Lung (tissue), 12 donors: ENCODE results near the gene NKAIN2. TPM values are rescaled to one million over a fixed set of nuclear protein-coding genes. Genes with fewer than 3 reads are reported as not detected.

ENCODE experiments used
- ATAC-seq: fragments of 200-7000 bp; cut with Tn5 transposase; one replicate; pipeline ENCODE4 v1.9.1; 2020; ENCODE audit warnings: moderate number of reproducible peaks; ENCODE audit not compliant: insufficient read depth, low FRiP score
- DNase-seq, 3 donors: peaks; one replicate each; pipeline ENCODE4 v3.0.0-alpha.2; 2013 to 2017
- H3K27ac ChIP-seq, 2 donors: one replicate each; pipeline ENCODE4 v1.5.1; 2013; ENCODE audit warnings: mild to moderate bottlenecking in 2 of 2, moderate library complexity in 2 of 2, control low read depth in 1 of 2, inconsistent platforms in 1 of 2, low read depth in 1 of 2, low read length in 1 of 2
- H3K27me3 ChIP-seq, 3 donors: one replicate each; pipeline ENCODE4 v1.5.1; 2013; ENCODE audit warnings: low read length in 2 of 3; ENCODE audit not compliant: control insufficient read depth in 3 of 3, insufficient read depth in 3 of 3
- H3K36me3 ChIP-seq, 4 donors: one replicate each; pipeline ENCODE4 v1.5.1; 2013; ENCODE audit warnings: low read length in 4 of 4, mild to moderate bottlenecking in 1 of 4, moderate library complexity in 1 of 4; ENCODE audit not compliant: control insufficient read depth in 4 of 4, insufficient read depth in 4 of 4
- H3K4me1 ChIP-seq, 5 donors: one replicate each; pipeline ENCODE4 v1.5.1; 2013; ENCODE audit warnings: low read length in 5 of 5, mild to moderate bottlenecking in 2 of 5, moderate library complexity in 1 of 5; ENCODE audit not compliant: control insufficient read depth in 5 of 5, insufficient read depth in 5 of 5
- H3K4me3 ChIP-seq: one replicate; pipeline ENCODE4 v1.5.1; 2013; ENCODE audit warnings: mild to moderate bottlenecking, control low read depth, moderate library complexity
- H3K9ac ChIP-seq, 2 donors: one replicate each; pipeline ENCODE4 v1.5.1; 2013; ENCODE audit warnings: low read length in 2 of 2, control low read depth in 1 of 2; ENCODE audit not compliant: insufficient read depth in 1 of 2
- H3K9me3 ChIP-seq, 4 donors: one replicate each; pipeline ENCODE4 v1.5.1; 2013; ENCODE audit warnings: low read length in 3 of 4, mild to moderate bottlenecking in 1 of 4, moderate library complexity in 1 of 4; ENCODE audit not compliant: control insufficient read depth in 4 of 4, insufficient read depth in 3 of 4
- WGBS, 2 donors: extraction: QIAGEN DNeasy Blood & Tissue Kit; methylation state at CpG; one replicate each; pipeline ENCODE4 v1.1.7; 2013; 5-methylcytosine and 5-hydroxymethylcytosine counted together
- polyA plus RNA-seq, 2 donors: library from polyadenylated mRNA; stranded (reverse); fragments of 200-250 nt; gene quantifications; one replicate each; pipeline ENCODE4 v1.2.1, GENCODE V29; 2013
- total RNA-seq, 2 donors: library from RNA; depleted of rRNA in 1 of 2; stranded (reverse); fragments of >200 nt in 1 of 2; gene quantifications; one replicate each; pipeline ENCODE4 v1.2.1, GENCODE V29; 2014 to 2021
- TF ChIP-seq, protein P1 (sequence below): IDR thresholded peaks from 2 replicates; pipeline ENCODE4 v1.5.1; 2012; ENCODE audit warnings: mild to moderate bottlenecking; ENCODE audit errors: control extremely low read depth, extremely low read depth
- donor health status: control.
- donor health status: control.
- donor health status: Bipolar disorder and iron deficiency.
- donor health status: healthy.
- donor health status: DM: yes; HTN: yes; CAD: no.

The NKAIN2 gene
- total and polyA plus RNA-seq, 4 donors, result 0.01 to 4.4 TPM; not detected in 2

DNA sequence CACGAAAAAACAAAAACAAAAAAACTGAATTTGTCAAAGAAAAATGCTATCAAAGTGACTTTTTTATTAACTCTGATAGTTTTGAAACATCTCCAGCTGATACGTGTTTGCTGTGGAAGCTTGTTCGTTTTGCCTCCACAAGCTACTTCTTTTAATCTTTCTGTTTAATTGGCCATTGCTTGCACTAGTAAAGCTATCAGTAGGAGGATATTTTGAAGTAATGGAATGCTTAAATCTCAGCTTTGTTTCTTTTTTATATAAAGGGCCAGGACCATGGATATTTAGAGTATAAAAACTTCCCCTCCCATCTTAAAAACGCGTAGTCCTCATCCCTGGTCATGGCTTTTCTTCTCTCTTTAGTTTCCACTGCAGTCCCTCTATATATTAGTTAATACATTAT, 344.0 kb downstream of the NKAIN2 start:
- no peak overlapping the region for H3K27ac ChIP-seq
- peaks cover 0 to 28% (median 0%) of the 10 kb centered on the region in 5 donors for H3K4me1 ChIP-seq
- ATAC-seq (no peak), DNase-seq (peak in 2 of 3 donors; percentile 57 to 71)
- TF ChIP-seq, protein P1, sequence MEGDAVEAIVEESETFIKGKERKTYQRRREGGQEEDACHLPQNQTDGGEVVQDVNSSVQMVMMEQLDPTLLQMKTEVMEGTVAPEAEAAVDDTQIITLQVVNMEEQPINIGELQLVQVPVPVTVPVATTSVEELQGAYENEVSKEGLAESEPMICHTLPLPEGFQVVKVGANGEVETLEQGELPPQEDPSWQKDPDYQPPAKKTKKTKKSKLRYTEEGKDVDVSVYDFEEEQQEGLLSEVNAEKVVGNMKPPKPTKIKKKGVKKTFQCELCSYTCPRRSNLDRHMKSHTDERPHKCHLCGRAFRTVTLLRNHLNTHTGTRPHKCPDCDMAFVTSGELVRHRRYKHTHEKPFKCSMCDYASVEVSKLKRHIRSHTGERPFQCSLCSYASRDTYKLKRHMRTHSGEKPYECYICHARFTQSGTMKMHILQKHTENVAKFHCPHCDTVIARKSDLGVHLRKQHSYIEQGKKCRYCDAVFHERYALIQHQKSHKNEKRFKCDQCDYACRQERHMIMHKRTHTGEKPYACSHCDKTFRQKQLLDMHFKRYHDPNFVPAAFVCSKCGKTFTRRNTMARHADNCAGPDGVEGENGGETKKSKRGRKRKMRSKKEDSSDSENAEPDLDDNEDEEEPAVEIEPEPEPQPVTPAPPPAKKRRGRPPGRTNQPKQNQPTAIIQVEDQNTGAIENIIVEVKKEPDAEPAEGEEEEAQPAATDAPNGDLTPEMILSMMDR, result no peak
- 52 to 53% methylated on average over 5 of the region's 5 CpGs for WGBS, 2 donors
- H3K36me3 ChIP-seq, result no peaks in the 10 kb centered on the region
- H3K9ac ChIP-seq, result no peak overlapping the region
- H3K27me3 ChIP-seq, result no peaks in the 10 kb centered on the region
- no peak overlapping the region for H3K4me3 ChIP-seq
- H3K9me3 ChIP-seq, result no peaks in the 10 kb centered on the region

DNA sequence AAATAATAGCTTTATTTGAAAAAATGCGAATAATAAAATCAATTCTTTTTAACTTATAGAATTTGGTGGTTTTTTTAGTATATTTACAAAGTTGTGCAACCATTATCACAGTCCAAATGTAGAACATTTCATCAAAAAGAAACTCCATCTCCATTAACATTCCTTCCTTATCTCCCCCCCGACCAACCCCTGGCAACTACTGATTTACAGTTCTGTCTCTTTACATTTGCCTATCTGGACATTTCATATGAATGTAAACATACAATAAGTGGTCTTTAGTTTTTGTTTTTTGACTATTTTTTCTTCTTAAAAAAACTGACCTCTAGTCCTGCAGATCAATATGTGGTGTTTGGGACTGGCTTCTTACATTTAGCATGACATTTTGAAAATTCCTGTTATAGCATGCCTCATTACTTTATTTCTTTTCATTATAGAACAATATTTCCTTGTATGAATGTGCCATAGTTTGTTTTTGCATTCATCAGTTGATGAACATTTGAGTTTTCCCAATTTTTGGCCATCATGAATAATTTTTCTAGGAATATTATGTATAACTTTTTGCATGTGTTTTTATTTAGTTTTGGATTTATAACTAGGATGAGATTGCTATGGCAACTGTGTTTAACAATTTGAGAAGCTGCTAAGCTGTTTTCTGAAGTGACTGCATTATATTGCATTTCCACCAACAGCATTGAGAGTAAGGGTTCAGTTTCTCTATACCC, 344.7 kb downstream of the NKAIN2 start:
- peak in 2 of 3 donors; percentile 60 to 72 for DNase-seq
- peaks cover 0 to 23% (median 0%) of the 10 kb centered on the region in 5 donors for H3K4me1 ChIP-seq
- 45 to 75% methylated on average over 2 of the region's 2 CpGs for WGBS, 2 donors
- no peak overlapping the region for H3K27ac ChIP-seq
- no peak for ATAC-seq
- no peaks in the 10 kb centered on the region for H3K36me3 ChIP-seq
- H3K9ac ChIP-seq, result no peak overlapping the region
- H3K27me3 ChIP-seq, result no peaks in the 10 kb centered on the region
- H3K9me3 ChIP-seq, result no peaks in the 10 kb centered on the region
- TF ChIP-seq, protein P1, result no peak
- H3K4me3 ChIP-seq, result no peak overlapping the region

DNA sequence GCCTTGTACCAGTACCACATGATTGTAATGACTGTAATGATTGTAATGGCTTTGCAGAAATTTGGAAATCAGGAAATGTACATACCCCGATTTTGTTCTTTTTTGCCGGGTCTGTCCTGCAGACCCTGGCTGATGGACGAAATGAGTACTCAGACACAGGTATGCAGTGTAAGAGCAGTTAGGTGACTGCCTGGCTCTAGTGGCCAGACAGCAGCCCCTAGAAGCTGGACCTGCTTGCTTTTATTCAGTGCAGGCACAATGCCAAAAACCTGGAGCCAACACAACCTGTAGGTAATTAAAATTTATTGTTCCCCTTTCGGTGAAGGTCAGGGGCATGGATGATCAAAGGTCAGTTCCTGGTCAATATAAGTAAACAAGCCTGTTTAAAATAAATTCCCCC, 346.0 kb downstream of the NKAIN2 start:
- Histone ChIP-seq H3K9me3 (no peaks in the 10 kb centered on the region), H3K27me3 (no peaks in the 10 kb centered on the region), H3K4me1 (peaks cover 0 to 23% (median 0%) of the 10 kb centered on the region in 5 donors), H3K4me3 (no peak overlapping the region), H3K9ac (no peak overlapping the region), H3K27ac (no peak overlapping the region), H3K36me3 (no peaks in the 10 kb centered on the region)
- 92% methylated on average over 4 of the region's 4 CpGs for WGBS, 2 donors
- DNase-seq (no peak), ATAC-seq (no peak)
- TF ChIP-seq, protein P1, result no peak
